ENCODE results near the gene HINT3.

HINT3 gene

DNA sequence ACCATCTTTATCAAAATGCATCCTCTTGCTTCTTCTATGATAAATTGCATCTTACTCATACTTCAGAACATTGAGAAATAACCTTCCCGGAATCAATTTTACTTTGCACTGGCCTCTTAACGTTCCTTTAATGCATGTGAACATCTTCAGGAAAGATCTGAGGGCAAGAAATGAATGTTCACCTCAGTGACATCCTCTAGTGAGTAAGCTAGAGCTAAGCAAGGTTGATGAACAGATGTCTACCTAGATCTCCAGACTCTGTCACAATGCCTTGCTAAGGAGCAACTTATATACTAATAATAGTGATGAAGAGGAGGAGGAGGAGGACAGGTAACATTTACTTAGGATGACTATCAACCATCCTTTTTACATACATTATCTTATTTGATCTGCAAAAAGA lies 16.8 kb upstream of the HINT3 start:
- DNase-seq (ENCODE audit: low spot score) = no peak
- TF ChIP-seq, protein P1, sequence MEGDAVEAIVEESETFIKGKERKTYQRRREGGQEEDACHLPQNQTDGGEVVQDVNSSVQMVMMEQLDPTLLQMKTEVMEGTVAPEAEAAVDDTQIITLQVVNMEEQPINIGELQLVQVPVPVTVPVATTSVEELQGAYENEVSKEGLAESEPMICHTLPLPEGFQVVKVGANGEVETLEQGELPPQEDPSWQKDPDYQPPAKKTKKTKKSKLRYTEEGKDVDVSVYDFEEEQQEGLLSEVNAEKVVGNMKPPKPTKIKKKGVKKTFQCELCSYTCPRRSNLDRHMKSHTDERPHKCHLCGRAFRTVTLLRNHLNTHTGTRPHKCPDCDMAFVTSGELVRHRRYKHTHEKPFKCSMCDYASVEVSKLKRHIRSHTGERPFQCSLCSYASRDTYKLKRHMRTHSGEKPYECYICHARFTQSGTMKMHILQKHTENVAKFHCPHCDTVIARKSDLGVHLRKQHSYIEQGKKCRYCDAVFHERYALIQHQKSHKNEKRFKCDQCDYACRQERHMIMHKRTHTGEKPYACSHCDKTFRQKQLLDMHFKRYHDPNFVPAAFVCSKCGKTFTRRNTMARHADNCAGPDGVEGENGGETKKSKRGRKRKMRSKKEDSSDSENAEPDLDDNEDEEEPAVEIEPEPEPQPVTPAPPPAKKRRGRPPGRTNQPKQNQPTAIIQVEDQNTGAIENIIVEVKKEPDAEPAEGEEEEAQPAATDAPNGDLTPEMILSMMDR (IDR thresholded peaks at IDR 0.05; ENCODE audit: extremely low read depth, insufficient read depth, missing control alignments) = no peak
- in situ Hi-C loops (cut with MboI; ENCODE audit: low pct_unique_long_range_greater_than_20kb, low sequenced_read_pairs, unreplicated experiment) = no loop called here

DNA sequence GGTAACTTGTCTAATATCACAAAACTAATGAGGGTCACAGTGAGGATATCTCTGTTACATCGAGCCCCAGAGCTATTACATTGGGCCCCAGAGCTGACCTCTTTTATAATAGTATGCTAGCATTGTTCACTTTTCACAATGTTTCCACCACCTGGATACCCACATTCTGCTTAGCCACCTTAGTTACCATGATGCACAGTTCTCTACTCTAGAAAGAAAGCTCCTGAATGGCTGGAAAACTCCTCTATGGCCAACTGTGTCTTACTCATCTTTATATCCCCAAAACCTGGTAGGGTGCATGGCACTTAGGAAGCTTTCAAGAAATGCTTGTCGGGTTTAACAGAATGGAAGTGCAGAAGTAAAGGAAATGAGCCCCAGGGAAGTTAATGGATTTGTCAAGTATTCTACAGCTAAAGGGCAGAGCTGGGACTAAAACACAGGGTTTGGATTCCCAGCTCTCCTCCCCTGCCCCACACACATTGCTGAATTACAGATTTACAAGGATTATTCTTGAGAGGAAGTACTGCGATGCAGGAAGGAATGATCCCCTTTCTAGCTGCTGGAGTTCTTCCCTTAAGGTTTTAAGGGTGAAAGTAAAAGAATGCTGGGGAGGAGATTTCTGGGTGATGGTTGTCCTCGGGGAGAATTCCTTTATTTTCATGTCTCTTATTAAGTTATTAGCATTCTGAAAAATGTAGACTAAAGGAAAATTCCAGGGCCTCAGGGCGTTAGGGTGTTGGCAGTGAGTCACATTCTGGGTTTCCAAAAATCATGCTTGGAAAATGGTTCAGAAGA lies 16.1 kb upstream of the HINT3 start:
- in situ Hi-C loops (cut with MboI; ENCODE audit: low pct_unique_long_range_greater_than_20kb, low sequenced_read_pairs, unreplicated experiment) = no loop called here
- TF ChIP-seq, protein P1 (IDR thresholded peaks at IDR 0.05; ENCODE audit: extremely low read depth, insufficient read depth, missing control alignments) = no peak
- DNase-seq (ENCODE audit: low spot score) = no peak

DNA sequence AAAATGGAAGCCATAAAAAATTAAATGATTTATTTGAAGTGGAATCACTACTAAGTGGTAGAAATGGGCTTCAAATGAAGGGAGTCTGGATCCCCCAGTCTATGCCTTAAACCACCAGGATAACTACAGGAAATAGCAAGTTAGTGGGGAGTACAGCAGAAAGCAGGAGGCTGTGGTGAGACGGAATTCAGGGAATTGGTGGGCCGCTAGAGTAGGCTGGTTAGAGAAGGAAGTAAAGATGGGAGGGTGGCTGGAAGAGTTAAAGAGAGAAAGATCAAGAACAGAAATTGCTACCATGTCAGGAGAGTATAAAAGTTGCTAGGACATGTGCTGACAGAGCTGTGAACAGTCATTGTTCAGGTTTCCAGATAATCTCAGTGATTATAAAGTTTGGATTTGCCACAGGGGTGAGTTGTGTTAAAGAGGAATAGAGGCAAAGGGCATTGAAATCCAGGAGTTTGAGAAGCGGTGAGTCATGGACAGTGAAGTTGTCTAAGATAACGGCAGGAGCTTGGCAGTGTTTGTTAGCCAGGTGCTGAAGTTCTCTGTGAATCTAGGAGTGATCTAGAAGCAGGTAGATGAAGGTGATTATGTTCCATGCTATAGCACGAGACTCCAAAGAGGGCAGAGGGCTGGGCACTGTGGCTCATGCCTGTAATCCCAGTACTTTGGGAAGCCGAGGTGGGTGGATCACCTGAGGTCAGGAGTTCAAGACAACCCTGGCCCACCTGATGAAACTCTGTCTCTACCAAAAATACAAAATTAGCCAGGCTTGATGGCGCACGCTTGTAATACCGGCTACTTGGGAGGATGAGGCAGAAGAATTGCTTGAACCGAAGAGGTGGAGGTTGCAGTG lies 13.7 kb upstream of the HINT3 start:
- no peak for DNase-seq (ENCODE audit: low spot score)
- TF ChIP-seq, protein P1 (IDR thresholded peaks at IDR 0.05; ENCODE audit: extremely low read depth, insufficient read depth, missing control alignments) = no peak
- in situ Hi-C loops (cut with MboI; ENCODE audit: low pct_unique_long_range_greater_than_20kb, low sequenced_read_pairs, unreplicated experiment) = no loop called here

DNA sequence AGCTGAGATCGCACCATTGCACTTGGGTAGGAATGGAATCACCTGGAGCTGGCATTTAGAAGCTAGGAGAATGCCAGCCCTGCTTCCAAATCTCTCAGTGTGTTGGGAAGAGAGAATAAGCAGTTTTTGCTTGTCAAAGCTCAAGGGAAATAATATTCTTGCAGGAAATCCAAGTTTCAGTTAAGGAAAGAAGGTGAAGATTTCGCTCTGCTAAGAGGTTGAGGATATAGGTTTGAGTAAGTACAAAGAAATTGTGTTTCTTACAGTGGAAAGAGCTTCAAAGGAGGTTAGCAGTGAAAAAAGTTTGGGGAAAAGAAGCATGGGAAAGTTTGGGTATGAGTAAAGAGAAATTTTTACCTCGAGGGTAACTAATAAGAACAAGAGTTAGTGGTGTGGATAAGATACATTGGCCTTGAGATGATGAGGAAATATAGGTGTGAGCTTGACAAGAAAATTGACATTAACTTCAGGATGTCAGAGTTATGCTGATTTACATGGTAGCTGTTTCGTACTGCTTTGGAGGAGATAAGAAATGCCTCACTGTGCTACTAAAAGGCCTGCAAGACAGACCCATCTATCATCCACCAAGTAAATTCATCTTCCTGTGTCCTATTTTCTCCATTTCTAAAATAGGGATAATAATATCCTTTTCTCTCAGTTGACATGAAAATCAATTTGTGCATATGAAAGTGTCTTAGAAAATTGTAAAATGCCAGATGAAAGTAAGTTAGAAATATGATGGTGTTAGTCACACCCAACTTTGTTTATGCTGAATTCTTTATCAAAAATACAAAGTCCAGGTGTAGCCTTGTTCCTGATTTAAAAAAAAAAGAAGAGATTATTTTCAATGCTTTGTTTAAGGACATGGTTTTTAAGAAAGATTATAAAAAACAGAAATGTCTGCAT lies 12.8 kb upstream of the HINT3 start:
- DNase-seq (ENCODE audit: low spot score) = no peak
- in situ Hi-C loops (cut with MboI; ENCODE audit: low pct_unique_long_range_greater_than_20kb, low sequenced_read_pairs, unreplicated experiment) = no loop called here

DNA sequence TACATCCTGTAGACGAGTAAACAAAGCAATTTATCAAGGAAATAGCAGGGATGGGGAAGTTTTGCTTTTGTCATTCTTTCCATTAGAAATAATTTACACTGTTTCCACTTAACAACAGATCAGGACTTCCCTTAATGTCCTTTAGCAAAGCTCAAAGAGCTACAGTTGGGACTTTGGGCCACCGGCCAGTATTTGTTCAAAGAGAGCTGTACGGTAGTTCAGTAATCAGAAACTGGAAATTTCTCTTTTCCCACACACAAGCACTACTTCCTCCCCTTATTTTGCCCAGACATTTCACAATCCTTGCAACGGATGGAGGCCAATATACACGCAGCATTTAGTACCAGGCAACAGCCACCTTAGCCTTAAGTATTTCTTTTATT lies 12.1 kb upstream of the HINT3 start:
- DNase-seq (ENCODE audit: low spot score) = no peak
- in situ Hi-C loops (cut with MboI; ENCODE audit: low pct_unique_long_range_greater_than_20kb, low sequenced_read_pairs, unreplicated experiment) = no loop called here
- TF ChIP-seq, protein P1 (IDR thresholded peaks at IDR 0.05; ENCODE audit: extremely low read depth, insufficient read depth, missing control alignments) = no peak

More for the DNA sequence above, 12.8 kb upstream of the HINT3 start:
- TF ChIP-seq, protein P1 (IDR thresholded peaks at IDR 0.05; ENCODE audit: extremely low read depth, insufficient read depth, missing control alignments) = no peak

DNA sequence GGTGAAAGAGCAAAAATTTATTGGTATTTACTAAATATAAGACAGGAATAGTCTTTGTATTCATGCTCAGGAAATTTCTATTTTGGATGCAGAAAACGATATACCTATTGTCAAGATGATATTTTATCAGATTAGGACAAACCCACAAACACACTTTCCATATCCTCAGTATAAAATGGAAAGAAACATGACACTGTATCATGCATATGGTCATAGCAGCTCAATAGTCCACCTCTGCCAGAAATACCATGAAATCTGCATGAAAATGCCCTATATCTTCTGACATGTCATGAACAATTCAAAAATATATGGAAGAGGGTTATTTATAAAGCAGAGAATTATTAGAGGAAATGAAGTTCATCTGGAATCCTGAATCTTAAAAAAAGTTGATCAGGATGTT lies 11.7 kb upstream of the HINT3 start:
- TF ChIP-seq, protein P1 (IDR thresholded peaks at IDR 0.05; ENCODE audit: extremely low read depth, insufficient read depth, missing control alignments) = no peak
- in situ Hi-C loops (cut with MboI; ENCODE audit: low pct_unique_long_range_greater_than_20kb, low sequenced_read_pairs, unreplicated experiment) = no loop called here
- no peak for DNase-seq (ENCODE audit: low spot score)
